Progenitor cell of endocrine pancreas (in vitro differentiated cells): ENCODE data around the gene AGPAT1. TPM values are rescaled to one million over a fixed set of nuclear protein-coding genes. Genes with fewer than 3 reads are reported as not detected.
"Not testable (repeated sequence)": the region's sequence is repeated elsewhere in the genome, so short reads cannot be mapped to it uniquely, and the experiment has no call there.

Experiments
- DNase-seq: peaks from one replicate; pipeline ENCODE4 v3.0.0; 2021; ENCODE audit warnings: low spot score; ENCODE audit not compliant: unreplicated experiment
- H3K27ac Mint-ChIP-seq: 2 replicates; pipeline ENCODE4 v1.8.0; 2021; ENCODE audit warnings: mild to moderate bottlenecking, moderate library complexity, mixed read lengths
- H3K27me3 Mint-ChIP-seq: 2 replicates; pipeline ENCODE4 v1.8.0; 2021; ENCODE audit warnings: mixed read lengths
- H3K36me3 Mint-ChIP-seq: 2 replicates; pipeline ENCODE4 v1.8.0; 2022; ENCODE audit warnings: mixed read lengths; ENCODE audit not compliant: insufficient read depth
- H3K4me1 Mint-ChIP-seq: 2 replicates; pipeline ENCODE4 v1.8.0; 2021; ENCODE audit warnings: low read depth, mixed read lengths
- H3K4me3 Mint-ChIP-seq: 2 replicates; pipeline ENCODE4 v1.8.0; 2021; ENCODE audit warnings: low read depth, mild to moderate bottlenecking, moderate library complexity, mixed read lengths
- H3K9me3 Mint-ChIP-seq: 2 replicates; pipeline ENCODE4 v1.8.0; 2021; ENCODE audit warnings: low read depth, mixed read lengths
- total RNA-seq: library from RNA; stranded (reverse); gene quantifications from 2 replicates; pipeline ENCODE4 v1.2.1, GENCODE V29; 2021
- TF ChIP-seq, protein P1 (sequence below): fragments of 200-600 bp; sonication (generic); IDR thresholded peaks from one replicate; pipeline ENCODE4 v1.5.0; 2021; ENCODE audit warnings: antibody characterized with exemption, mild to moderate bottlenecking; ENCODE audit not compliant: unreplicated experiment

Gene AGPAT1
- total RNA-seq, 1 donor from 2014 or later, result 102 TPM

DNA sequence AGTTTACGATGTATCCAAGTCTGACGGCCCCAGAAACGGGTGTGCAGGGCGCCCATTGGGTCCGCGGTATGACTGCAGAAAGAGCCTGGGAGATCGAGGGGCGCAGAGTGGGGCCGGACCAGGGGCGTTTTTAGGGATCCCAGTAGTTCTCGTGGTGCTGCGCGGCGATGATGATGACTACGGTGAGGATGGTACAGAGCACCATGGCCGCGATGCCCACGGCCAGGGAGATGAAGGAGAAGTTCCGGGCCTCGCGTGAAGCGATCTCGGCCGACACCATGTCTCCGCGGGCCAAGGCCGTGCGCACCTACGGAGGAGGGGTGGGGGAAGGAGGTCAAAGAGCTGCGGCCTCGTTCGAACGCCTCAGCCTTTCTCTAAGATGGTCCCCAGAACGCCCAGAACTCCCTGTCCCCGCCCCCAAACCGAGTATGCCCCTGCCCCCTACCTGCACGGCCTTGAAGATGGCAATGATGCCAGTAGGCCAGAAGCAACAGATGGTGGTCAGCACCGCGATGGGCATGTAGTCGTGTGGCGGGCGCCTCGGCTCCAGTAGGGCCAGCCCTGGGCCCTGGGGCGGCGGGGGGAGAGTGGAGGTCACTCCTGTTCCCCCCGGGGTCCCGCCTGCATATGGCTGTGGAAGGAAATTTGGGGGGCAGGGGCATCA, 26.7 kb downstream of the AGPAT1 start:
- DNase-seq, result no peak
- H3K4me3 Mint-ChIP-seq, result no peak overlapping the region

DNA sequence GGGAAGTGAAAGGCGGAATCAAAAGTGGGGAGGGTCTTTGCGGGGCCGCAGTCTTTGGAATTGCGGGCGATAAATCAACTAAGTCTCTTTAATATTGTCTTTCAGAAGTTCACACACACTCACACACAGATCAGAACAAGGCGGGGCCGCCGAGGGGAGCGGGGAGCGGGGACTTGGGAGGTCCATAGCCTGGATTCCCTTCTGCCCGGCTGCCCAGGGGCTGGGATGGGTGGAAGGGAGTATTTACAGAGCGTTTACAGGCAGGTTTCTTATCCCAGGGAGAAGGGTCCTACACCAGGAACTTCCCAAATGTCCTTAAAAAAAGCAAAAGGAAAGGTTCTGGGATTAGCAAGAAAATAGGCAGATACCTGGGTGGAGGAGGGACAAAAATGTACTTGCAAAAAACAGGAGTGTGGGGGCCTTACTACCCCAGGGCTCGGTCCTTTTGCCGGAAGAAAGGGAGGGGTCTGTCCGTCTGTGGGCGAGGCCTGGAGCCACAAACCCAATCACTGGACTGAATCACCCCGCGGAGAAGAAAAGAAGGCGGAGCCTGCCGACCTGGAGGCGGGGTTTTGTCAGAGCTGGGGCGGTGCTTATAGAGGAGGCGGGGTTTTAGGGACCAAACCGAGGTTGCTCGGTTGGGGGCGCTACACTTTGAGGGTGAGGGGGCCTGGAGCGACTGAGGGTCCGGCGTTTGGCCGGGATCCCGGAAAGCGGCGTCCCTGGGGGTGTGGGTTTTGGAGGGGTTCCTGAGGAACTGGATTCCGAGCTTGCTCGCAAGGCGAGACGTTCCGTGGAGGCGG, 27.4 kb downstream of the AGPAT1 start:
- Mint-ChIP-seq H3K36me3 (peaks cover 4% of the 10 kb centered on the region), H3K27ac (no peak overlapping the region), H3K4me3 (no peak overlapping the region), H3K4me1 (peaks cover 21% of the 10 kb centered on the region), H3K9me3 (no peaks in the 10 kb centered on the region), H3K27me3 (peaks cover 13% of the 10 kb centered on the region)
- TF ChIP-seq, protein P1, sequence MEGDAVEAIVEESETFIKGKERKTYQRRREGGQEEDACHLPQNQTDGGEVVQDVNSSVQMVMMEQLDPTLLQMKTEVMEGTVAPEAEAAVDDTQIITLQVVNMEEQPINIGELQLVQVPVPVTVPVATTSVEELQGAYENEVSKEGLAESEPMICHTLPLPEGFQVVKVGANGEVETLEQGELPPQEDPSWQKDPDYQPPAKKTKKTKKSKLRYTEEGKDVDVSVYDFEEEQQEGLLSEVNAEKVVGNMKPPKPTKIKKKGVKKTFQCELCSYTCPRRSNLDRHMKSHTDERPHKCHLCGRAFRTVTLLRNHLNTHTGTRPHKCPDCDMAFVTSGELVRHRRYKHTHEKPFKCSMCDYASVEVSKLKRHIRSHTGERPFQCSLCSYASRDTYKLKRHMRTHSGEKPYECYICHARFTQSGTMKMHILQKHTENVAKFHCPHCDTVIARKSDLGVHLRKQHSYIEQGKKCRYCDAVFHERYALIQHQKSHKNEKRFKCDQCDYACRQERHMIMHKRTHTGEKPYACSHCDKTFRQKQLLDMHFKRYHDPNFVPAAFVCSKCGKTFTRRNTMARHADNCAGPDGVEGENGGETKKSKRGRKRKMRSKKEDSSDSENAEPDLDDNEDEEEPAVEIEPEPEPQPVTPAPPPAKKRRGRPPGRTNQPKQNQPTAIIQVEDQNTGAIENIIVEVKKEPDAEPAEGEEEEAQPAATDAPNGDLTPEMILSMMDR, result no peak
- no peak for DNase-seq

More for the DNA sequence above, 26.7 kb downstream of the AGPAT1 start:
- Mint-ChIP-seq H3K27ac (no peak overlapping the region), H3K36me3 (peaks cover 4% of the 10 kb centered on the region), H3K27me3 (peaks cover 13% of the 10 kb centered on the region), H3K4me1 (peaks cover 24% of the 10 kb centered on the region), H3K9me3 (no peaks in the 10 kb centered on the region)
- TF ChIP-seq, protein P1, result no peak

DNA sequence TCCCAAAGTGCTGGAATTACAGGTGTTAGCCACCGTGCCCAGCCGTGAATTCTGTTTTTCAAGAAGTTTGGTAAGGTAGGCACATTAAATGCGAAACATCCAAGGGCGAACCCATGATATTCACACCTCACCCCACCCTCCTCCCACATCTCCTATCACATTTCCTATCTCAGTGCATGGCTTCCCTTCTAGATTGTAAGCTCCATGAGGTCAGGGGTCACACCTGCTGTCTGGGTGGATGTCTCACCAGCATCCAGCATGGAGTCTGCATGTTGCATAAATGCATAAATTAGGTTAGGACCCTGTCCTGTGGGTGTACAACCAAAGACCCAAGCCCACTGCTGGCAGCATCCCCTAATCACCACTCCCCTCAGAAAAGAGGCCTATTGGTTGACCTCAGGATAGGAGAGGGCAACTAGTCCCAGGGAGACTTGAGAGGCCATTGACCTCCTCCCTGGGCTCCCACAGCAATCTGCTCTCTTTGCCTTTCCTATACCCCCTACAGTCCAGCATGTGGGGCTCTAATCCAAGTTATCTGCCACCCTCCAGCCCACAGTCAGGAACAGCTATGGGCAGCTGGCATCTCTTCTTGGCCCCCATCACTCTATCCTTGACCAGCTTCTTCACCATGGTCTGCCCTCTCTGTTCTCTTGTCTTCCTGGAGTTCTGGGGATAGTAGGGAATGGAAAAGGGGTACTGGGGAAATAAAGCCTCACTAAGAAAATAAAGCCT, 28.3 kb downstream of the AGPAT1 start:
- Mint-ChIP-seq H3K27me3 (peaks cover 13% of the 10 kb centered on the region), H3K36me3 (peaks cover 4% of the 10 kb centered on the region), H3K4me3 (no peak overlapping the region), H3K4me1 (peaks cover 14% of the 10 kb centered on the region), H3K9me3 (no peaks in the 10 kb centered on the region), H3K27ac (no peak overlapping the region)
- TF ChIP-seq, protein P1, result no peak
- no peak for DNase-seq

DNA sequence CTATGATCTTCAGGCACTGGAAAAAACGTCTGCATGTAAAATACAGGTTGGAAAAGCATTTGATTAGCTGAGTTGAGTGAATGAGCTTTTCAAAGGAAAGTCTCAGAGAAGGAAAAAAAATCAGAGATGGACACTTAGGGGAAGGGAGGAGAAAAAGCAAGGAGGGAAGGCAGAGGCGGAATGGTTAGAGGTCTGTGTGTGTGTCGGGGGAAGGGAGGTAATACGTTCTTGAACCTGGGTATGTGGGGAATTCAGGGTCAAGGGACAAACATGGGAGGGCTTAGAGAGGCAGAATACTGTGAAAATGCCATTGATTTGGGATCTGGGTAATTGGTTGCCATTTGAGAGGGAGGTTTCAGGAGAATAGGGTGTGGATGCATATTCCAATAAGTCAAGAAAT, 29.2 kb downstream of the AGPAT1 start:
- H3K27me3 Mint-ChIP-seq, result peaks cover 13% of the 10 kb centered on the region
- no peak for DNase-seq
- H3K27ac Mint-ChIP-seq, result peak overlapping the region; percentile 7
- H3K4me1 Mint-ChIP-seq, result peaks cover 12% of the 10 kb centered on the region
- TF ChIP-seq, protein P1, result no peak
- H3K9me3 Mint-ChIP-seq, result no peaks in the 10 kb centered on the region
- H3K36me3 Mint-ChIP-seq, result peaks cover 4% of the 10 kb centered on the region
- H3K4me3 Mint-ChIP-seq, result no peak overlapping the region

DNA sequence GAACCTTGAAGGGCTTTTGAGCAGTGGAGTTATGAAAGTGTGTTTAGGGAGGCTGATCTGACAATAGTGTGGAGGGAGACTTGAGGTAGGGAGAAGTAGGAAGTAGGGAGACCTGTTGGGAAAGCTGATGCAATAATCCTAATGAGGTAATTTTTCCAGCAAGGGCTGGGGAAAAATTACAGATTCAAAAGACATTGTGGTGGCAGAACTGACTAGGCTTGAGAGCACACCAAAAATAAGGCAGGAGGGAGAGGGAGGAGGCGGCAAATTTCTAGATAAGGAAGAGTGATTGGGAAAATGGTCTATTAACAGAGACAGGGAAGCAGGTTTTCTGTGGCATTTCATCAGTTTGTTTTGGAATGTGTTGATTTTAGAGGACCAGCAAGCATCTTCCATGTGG, 29.6 kb downstream of the AGPAT1 start:
- H3K27me3 Mint-ChIP-seq, result peaks cover 12% of the 10 kb centered on the region
- TF ChIP-seq, protein P1, result no peak
- DNase-seq, result no peak
- H3K9me3 Mint-ChIP-seq, result no peaks in the 10 kb centered on the region
- H3K4me1 Mint-ChIP-seq, result peaks cover 12% of the 10 kb centered on the region
- peaks cover 4% of the 10 kb centered on the region for H3K36me3 Mint-ChIP-seq
- peak overlapping the region; percentile 7 for H3K27ac Mint-ChIP-seq
- no peak overlapping the region for H3K4me3 Mint-ChIP-seq

DNA sequence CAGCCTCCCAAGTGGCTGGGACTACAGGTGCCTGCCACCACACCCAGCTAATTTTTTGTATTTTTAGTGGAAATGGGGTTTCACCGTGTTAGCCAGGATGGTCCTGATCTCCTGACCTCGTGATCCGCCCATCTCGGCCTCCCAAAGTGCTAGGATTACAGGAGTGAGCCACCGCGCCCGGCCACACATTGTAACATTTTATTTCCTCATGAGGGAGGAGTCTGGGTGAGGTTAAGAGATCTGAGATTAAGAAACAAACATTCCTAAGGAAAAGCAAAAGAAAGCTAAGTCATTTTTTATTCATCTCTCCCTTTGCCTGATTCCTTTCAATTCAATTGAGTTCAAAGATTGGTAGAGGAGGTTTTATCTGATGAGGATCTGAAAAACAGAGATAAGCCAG, 31.6 kb downstream of the AGPAT1 start:
- not testable (repeated sequence) for DNase-seq, H3K9me3 Mint-ChIP-seq, H3K4me3 Mint-ChIP-seq, H3K27ac Mint-ChIP-seq, H3K36me3 Mint-ChIP-seq, H3K27me3 Mint-ChIP-seq
- H3K4me1 Mint-ChIP-seq, result peaks cover 17% of the 10 kb centered on the region
